GM12878 (cell line): Measurements from ENCODE around the gene FXYD1. TPM values are rescaled to one million over a fixed set of nuclear protein-coding genes. Genes with fewer than 3 reads are reported as not detected.

Experiments used
- ATAC-seq: fragments of 200-7000 bp; cut with Tn5 transposase; 3 replicates; pipeline ENCODE4 v1.9.1; 2020; ENCODE audit warnings: mild to moderate bottlenecking, moderate library complexity
- BruUV-seq: library from RNA; stranded (reverse); fragments of 400-500 nt; replicated peaks from 2 replicates; lab custom pipeline; 2021; lab: Mats Ljungman, UMichigan
- CTCF ChIA-PET: fragments of 300-600 bp; sonication (Branson Sonifier 250); formaldehyde crosslinking; extraction: SDS; loops from one replicate; lab custom pipeline; 2021; ENCODE audit warnings: inconsistent platforms; lab: Yijun Ruan, JAX
- POLR2A ChIA-PET: fragments of 350-600 bp; formaldehyde crosslinking; extraction: SDS; loops from one replicate; lab custom pipeline; 2021; ENCODE audit warnings: inconsistent platforms; lab: Charles Lee
- RAD21 ChIA-PET: fragments of 300-600 bp; sonication (Branson Sonifier 250); formaldehyde crosslinking; loops from one replicate; lab custom pipeline; 2023; ENCODE audit warnings: antibody characterized with exemption; ENCODE audit not compliant: unreplicated experiment; lab: Charles Lee
- SMC1A ChIA-PET: fragments of 300-600 bp; sonication (Branson Sonifier 250); formaldehyde crosslinking; loops from one replicate; lab custom pipeline; 2023; ENCODE audit not compliant: unreplicated experiment, uncharacterized antibody; lab: Charles Lee
- DNase-seq: peaks from one replicate; pipeline ENCODE4 v3.0.0-alpha.2; 2011; ENCODE audit warnings: low read depth, low spot score
- FAIRE-seq: peaks from 3 replicates; lab custom pipeline; 2011; peaks lifted over from hg19 to GRCh38; lab: Jason Lieb, UNC
- H2AFZ ChIP-seq: 2 replicates; pipeline ENCODE4 v1.6.0; 2011; ENCODE audit warnings: low read depth, low read length, control low read depth; ENCODE audit not compliant: control insufficient read depth
- H3K27ac ChIP-seq: 2 replicates; pipeline ENCODE4 v1.5.1; 2011; ENCODE audit warnings: control low read depth; ENCODE audit not compliant: control insufficient read depth, insufficient read depth
- H3K27me3 ChIP-seq, 2 experiments: replicated peaks in 1 of 2; 2 replicates each; pipeline versions ENCODE4 v1.6.0 to v1.6.1; 2011; ENCODE audit warnings: low read length in 1 of 2; ENCODE audit not compliant: control insufficient read depth in 2 of 2, insufficient read depth in 2 of 2
- H3K36me3 ChIP-seq, 2 experiments: 2 replicates each; pipeline ENCODE4 v1.5.1; 2011; ENCODE audit warnings: low read length in 1 of 2; ENCODE audit not compliant: control insufficient read depth in 2 of 2, insufficient read depth in 2 of 2
- H3K4me1 ChIP-seq: 2 replicates; pipeline ENCODE4 v1.6.1; 2011; ENCODE audit warnings: mild to moderate bottlenecking, low read length, moderate library complexity, mixed read lengths; ENCODE audit not compliant: control insufficient read depth, insufficient read depth
- H3K4me2 ChIP-seq: 2 replicates; pipeline ENCODE4 v1.6.0; 2011; ENCODE audit warnings: control low read depth; ENCODE audit not compliant: control insufficient read depth, insufficient read depth
- H3K4me3 ChIP-seq: fragments of 200-600 bp; sonication (generic); 2 replicates; pipeline ENCODE4 v1.5.1; 2016
- H3K79me2 ChIP-seq: 2 replicates; pipeline ENCODE4 v1.6.0; 2011; ENCODE audit warnings: low read length; ENCODE audit not compliant: control insufficient read depth, insufficient read depth
- H3K9ac ChIP-seq: 2 replicates; pipeline ENCODE4 v1.8.0; 2011; ENCODE audit warnings: low read length, control low read depth, mixed read lengths; ENCODE audit not compliant: control insufficient read depth, insufficient read depth
- H3K9me3 ChIP-seq: replicated peaks from 3 replicates; pipeline ENCODE4 v1.5.1; 2011; ENCODE audit warnings: mild to moderate bottlenecking, low read length; ENCODE audit not compliant: control insufficient read depth, insufficient read depth
- H4K20me1 ChIP-seq: 2 replicates; pipeline ENCODE4 v1.6.0; 2011; ENCODE audit not compliant: control insufficient read depth, insufficient read depth
- MTA2 ChIP-seq: fragments of 450-650 bp; IDR thresholded peaks from 2 replicates; pipeline ENCODE4 v1.6.1; 2016; ENCODE audit warnings: low read depth, mild to moderate bottlenecking, moderate library complexity
- NFXL1 ChIP-seq: fragments of 450-650 bp; IDR thresholded peaks from 2 replicates; pipeline ENCODE4 v1.6.1; 2017; ENCODE audit warnings: antibody characterized with exemption, mild to moderate bottlenecking, borderline replicate concordance
- NFYB ChIP-seq: IDR thresholded peaks from 2 replicates; pipeline ENCODE4 v1.6.1; 2011; ENCODE audit warnings: low read depth, mild to moderate bottlenecking, low read length, improper control_type of control experiment, moderate library complexity; ENCODE audit not compliant: insufficient read depth
- PAX8 ChIP-seq: fragments of 450-650 bp; IDR thresholded peaks from 2 replicates; pipeline ENCODE4 v1.6.1; 2017; ENCODE audit warnings: mild to moderate bottlenecking, moderate library complexity
- RB1 ChIP-seq: fragments of 450-650 bp; formaldehyde crosslinking; IDR thresholded peaks from 2 replicates; pipeline ENCODE4 v1.6.1; 2017; ENCODE audit warnings: mild to moderate bottlenecking, borderline replicate concordance
- SMC3 ChIP-seq: IDR thresholded peaks from 2 replicates; pipeline ENCODE4 v1.6.1; 2011; ENCODE audit warnings: low read length, improper control_type of control experiment, borderline replicate concordance
- SUZ12 ChIP-seq: fragments of 200-600 bp; sonication (generic); IDR thresholded peaks from one replicate; pipeline ENCODE4 v1.6.1; 2018; ENCODE audit warnings: antibody characterized with exemption, mild to moderate bottlenecking; ENCODE audit not compliant: unreplicated experiment
- TARDBP ChIP-seq: IDR thresholded peaks from 2 replicates; pipeline ENCODE4 v1.6.1; 2016; ENCODE audit warnings: borderline replicate concordance
- TBL1XR1 ChIP-seq: IDR thresholded peaks from 2 replicates; pipeline ENCODE4 v1.6.1; 2012; ENCODE audit warnings: low read depth, low read length, improper control_type of control experiment
- WGBS: methylation state at CpG from one replicate; pipeline ENCODE4 v1.1.6; 2016; ENCODE audit warnings: low lambda C conversion rate; ENCODE audit not compliant: insufficient replicate concordance, insufficient coverage; ENCODE audit errors: missing lambda C conversion rate; 5-methylcytosine and 5-hydroxymethylcytosine counted together
- in situ Hi-C: fragments of 300-500 bp; cut with MboI; formaldehyde crosslinking; loops from 9 replicates; pipeline ENCODE4 v1.14.3; 2018; ENCODE audit warnings: mixed read lengths
- intact Hi-C: fragments of 100-400 bp; cut with micrococcal nuclease; formaldehyde crosslinking; loops from one replicate; pipeline ENCODE4 v1.14.2; 2022; ENCODE audit not compliant: unreplicated experiment
- polyA plus RNA-seq, 11 experiments: library from polyadenylated mRNA; depleted of rRNA in 4 of 11; unstranded in 6 of 11; stranded (reverse) in 5 of 11; fragments of >200 nt; fragmentation: Nextera tagmentation in 4 of 11; fragmentation: Illumina TruSeq in 1 of 11; extraction: Ambion mirVana in 4 of 11; extraction: Trizol in 1 of 11; gene quantifications; 1 replicate in 1 of 11; 2 replicates in 10 of 11; pipeline versions ENCODE4 v1.2.1 to v1.2.3, GENCODE V29; 2011 to 2016; ENCODE audit warnings: inconsistent platforms in 2 of 11, missing spikeins in 2 of 11, low read depth in 1 of 11
- total RNA-seq, 4 experiments: library from RNA; depleted of rRNA in 3 of 4; stranded (reverse); fragments of >200 nt in 3 of 4; fragmentation: Illumina TruSeq in 1 of 4; extraction: Trizol in 1 of 4; gene quantifications; 2 replicates each; pipeline versions ENCODE4 v1.2.1 to v1.2.3, GENCODE V29; 2013 to 2021
- TF ChIP-seq, protein P1 (sequence below): fragments of 450-650 bp; conservative IDR thresholded peaks from 2 replicates; pipeline ENCODE4 v1.6.1; 2017; ENCODE audit warnings: mild to moderate bottlenecking, moderate library complexity
- TF ChIP-seq, protein P2 (sequence below): fragments of 450-650 bp; IDR thresholded peaks from 2 replicates; pipeline ENCODE4 v1.6.1; 2016; ENCODE audit warnings: mild to moderate bottlenecking
- TF ChIP-seq, protein P3 (sequence below): fragments of 450-650 bp; IDR thresholded peaks from 2 replicates; pipeline ENCODE4 v1.6.1; 2017; ENCODE audit warnings: antibody characterized with exemption, mild to moderate bottlenecking, moderate library complexity

The FXYD1 gene
- total and polyA plus RNA-seq, 10 of the 15 experiments (the other 5 are each of a cell fraction or from before 2014, with no cell fraction given) = 0.34 to 1.2 (median 0.49) TPM; not detected in 4

DNA sequence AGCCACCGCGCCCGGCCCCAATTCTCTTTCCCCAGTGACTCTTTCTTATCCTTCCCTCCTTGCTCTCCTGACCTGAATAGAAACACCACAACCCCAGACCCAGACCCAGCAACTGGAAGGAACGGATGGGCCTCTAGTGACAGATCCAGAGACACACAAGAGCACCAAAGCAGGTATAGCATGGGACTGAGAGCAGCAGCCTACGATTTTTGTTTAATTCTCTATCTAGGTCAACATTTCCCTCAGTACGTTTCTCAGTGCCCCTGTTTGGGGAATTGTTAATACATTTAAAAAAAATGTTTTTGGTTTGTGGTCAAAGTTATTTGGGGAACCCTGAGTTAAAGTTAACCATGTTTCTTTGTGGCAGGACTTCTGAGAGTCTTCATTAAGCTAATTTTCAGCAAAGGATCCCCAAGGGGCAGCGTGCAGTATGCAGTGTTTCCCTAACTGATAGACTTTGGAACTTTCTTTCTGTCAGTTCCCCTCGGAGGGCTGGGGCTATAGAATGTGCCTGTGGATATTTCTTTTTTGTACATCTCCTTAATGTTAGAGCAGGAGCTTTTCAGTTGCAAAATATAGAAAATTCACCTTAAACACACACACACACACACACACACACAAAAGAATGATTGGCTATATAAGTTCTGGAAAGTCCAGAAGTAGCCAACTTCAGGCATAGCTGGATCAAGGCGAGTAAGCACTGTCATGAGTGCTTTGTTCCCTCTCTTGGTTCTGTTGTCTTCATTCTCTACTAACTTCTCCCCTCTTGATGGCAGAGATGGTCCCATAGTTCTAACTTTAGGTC is 22.2 kb downstream of the FXYD1 start (continued):
- TF ChIP-seq, protein P1, sequence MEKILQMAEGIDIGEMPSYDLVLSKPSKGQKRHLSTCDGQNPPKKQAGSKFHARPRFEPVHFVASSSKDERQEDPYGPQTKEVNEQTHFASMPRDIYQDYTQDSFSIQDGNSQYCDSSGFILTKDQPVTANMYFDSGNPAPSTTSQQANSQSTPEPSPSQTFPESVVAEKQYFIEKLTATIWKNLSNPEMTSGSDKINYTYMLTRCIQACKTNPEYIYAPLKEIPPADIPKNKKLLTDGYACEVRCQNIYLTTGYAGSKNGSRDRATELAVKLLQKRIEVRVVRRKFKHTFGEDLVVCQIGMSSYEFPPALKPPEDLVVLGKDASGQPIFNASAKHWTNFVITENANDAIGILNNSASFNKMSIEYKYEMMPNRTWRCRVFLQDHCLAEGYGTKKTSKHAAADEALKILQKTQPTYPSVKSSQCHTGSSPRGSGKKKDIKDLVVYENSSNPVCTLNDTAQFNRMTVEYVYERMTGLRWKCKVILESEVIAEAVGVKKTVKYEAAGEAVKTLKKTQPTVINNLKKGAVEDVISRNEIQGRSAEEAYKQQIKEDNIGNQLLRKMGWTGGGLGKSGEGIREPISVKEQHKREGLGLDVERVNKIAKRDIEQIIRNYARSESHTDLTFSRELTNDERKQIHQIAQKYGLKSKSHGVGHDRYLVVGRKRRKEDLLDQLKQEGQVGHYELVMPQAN = no peak
- TF ChIP-seq MTA2 = peak; percentile 95
- no peak for TF ChIP-seq PAX8

DNA sequence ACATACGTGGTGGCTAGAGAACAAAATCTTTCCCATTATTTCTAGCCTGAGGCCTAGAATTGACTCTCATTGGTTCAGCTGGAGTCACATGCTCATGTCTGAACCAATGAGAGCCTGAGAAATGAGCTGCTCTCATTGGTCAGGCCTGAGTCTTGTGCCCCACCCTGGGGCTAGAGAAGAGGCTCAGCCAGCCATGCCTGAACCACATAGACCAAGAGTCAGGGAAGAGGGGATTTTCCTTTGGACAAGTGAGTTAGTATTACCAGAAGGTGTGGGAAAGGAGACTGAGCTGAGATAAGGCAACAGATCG is 22.8 kb downstream of the FXYD1 start:
- TF ChIP-seq NFYB (peak; percentile 68), TBL1XR1 (no peak), SMC3 (no peak), NFXL1 (no peak), RB1 (no peak), TARDBP (no peak), SUZ12 (no peak)
- TF ChIP-seq, protein P2, sequence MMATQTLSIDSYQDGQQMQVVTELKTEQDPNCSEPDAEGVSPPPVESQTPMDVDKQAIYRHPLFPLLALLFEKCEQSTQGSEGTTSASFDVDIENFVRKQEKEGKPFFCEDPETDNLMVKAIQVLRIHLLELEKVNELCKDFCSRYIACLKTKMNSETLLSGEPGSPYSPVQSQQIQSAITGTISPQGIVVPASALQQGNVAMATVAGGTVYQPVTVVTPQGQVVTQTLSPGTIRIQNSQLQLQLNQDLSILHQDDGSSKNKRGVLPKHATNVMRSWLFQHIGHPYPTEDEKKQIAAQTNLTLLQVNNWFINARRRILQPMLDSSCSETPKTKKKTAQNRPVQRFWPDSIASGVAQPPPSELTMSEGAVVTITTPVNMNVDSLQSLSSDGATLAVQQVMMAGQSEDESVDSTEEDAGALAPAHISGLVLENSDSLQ = no peak
- TF ChIP-seq, protein P3, sequence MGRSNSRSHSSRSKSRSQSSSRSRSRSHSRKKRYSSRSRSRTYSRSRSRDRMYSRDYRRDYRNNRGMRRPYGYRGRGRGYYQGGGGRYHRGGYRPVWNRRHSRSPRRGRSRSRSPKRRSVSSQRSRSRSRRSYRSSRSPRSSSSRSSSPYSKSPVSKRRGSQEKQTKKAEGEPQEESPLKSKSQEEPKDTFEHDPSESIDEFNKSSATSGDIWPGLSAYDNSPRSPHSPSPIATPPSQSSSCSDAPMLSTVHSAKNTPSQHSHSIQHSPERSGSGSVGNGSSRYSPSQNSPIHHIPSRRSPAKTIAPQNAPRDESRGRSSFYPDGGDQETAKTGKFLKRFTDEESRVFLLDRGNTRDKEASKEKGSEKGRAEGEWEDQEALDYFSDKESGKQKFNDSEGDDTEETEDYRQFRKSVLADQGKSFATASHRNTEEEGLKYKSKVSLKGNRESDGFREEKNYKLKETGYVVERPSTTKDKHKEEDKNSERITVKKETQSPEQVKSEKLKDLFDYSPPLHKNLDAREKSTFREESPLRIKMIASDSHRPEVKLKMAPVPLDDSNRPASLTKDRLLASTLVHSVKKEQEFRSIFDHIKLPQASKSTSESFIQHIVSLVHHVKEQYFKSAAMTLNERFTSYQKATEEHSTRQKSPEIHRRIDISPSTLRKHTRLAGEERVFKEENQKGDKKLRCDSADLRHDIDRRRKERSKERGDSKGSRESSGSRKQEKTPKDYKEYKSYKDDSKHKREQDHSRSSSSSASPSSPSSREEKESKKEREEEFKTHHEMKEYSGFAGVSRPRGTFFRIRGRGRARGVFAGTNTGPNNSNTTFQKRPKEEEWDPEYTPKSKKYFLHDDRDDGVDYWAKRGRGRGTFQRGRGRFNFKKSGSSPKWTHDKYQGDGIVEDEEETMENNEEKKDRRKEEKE = no peak
- Histone ChIP-seq H3K9me3 (peaks cover 36% of the 10 kb centered on the region), H3K4me1 (peaks cover 4% of the 10 kb centered on the region; the same call in 1 of the 2 replicates), H3K4me2 (no peak overlapping the region), H3K4me3 (no peak overlapping the region), H3K79me2 (peaks cover 3% of the 10 kb centered on the region), H2AFZ (no peak overlapping the region), H3K27ac (no peak overlapping the region), H3K36me3 (peaks cover 24 to 56% of the 10 kb centered on the region in 2 experiments), H4K20me1 (no peaks in the 10 kb centered on the region), H3K9ac (no peak overlapping the region), H3K27me3 (no peaks in the 10 kb centered on the region)
- ChIA-PET RAD21 (interaction anchor here (0.7 to 1.3 kb wide), 2 partner anchors 19 to 44 kb away, joined by 3 to 4 read pairs; no protein-coding TSS in a partner anchor), CTCF (interaction anchor here (1.5 to 3.7 kb wide), 3 partner anchors 10 to 45 kb away, joined by 3 to 19 read pairs (median 7); no protein-coding TSS in a partner anchor), SMC1A (interaction anchor here (0.7 to 1.7 kb wide), 5 partner anchors 21 to 53 kb away, joined by 3 to 6 read pairs (median 3); no protein-coding TSS in a partner anchor), POLR2A (interaction anchor here (1.0 to 1.6 kb wide), 2 partner anchors 45 to 361 kb away, joined by 3 to 6 read pairs; no protein-coding TSS in a partner anchor)
- ATAC-seq (peak; percentile 43; the same call in 2 of the 3 replicates), FAIRE-seq (no peak), DNase-seq (no peak)
- WGBS = 69% methylated on average over 2 of the region's 2 CpGs
- in situ Hi-C loops = no loop called here
- intact Hi-C loops = no loop called here
- TSS peak; percentile 16 for BruUV-seq
